Body of pancreas (tissue), 4 donors: ENCODE data around the gene PTPRN2.

Experiments
- POLR2A ChIP-seq, 3 donors: fragments of 450-650 bp; IDR thresholded peaks; one replicate each; pipeline ENCODE4 v1.6.1; 2016; ENCODE audit warnings: antibody characterized with exemption in 3 of 3, mild to moderate bottlenecking in 2 of 3
- TF ChIP-seq, protein P1 (sequence below), 7 experiments: fragments of 450-650 bp in 4 of 7; fragments of 200-600 bp in 3 of 7; sonication (generic) in 3 of 7; IDR thresholded peaks; one replicate each; pipeline ENCODE4 v1.5.1; 2016 to 2019; ENCODE audit warnings: antibody characterized with exemption in 7 of 7

DNA sequence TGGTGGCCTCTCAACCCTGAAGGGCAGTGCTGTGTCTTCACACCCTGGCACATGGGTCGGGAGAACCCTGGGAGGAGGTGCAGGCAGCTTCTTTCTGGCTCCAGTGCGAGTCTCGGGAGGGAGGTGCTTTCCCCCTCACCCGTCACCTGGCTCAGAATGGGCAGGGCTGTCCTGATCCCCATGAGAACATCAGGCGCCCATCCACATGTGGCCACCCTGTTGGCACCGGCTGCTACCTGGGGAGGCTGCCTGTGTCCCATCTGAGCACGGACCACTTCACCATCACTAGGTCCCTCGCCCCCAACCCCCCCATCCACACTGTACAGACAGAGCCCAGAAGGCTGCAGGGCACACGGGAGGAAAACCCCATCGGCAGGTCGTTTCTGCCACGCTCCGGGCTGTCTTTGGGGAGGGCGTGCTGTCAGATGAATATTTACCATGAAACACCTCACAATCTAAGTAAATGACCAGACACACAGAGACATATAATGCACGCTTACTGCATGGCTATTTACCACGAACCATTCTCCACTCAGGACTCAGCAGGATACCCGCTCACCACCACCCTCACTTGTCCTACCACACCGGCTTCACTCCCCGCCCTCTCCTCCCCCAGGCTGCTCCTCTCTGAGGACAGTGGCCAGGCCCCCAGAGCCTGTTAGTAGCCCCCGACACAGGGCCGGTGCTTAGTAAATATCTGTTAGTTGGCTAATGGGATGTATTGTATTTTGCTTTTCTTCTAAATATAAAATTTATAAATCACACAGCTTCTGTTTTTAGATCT is 968.6 kb downstream of the PTPRN2 start:
- TF ChIP-seq, protein P1, sequence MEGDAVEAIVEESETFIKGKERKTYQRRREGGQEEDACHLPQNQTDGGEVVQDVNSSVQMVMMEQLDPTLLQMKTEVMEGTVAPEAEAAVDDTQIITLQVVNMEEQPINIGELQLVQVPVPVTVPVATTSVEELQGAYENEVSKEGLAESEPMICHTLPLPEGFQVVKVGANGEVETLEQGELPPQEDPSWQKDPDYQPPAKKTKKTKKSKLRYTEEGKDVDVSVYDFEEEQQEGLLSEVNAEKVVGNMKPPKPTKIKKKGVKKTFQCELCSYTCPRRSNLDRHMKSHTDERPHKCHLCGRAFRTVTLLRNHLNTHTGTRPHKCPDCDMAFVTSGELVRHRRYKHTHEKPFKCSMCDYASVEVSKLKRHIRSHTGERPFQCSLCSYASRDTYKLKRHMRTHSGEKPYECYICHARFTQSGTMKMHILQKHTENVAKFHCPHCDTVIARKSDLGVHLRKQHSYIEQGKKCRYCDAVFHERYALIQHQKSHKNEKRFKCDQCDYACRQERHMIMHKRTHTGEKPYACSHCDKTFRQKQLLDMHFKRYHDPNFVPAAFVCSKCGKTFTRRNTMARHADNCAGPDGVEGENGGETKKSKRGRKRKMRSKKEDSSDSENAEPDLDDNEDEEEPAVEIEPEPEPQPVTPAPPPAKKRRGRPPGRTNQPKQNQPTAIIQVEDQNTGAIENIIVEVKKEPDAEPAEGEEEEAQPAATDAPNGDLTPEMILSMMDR (IDR thresholded peaks at IDR 0.05): no peak
- no peak for TF ChIP-seq POLR2A (IDR thresholded peaks at IDR 0.05)
